HG03045 (cell line): Measurements from ENCODE around the gene TENM3.
"Not testable (repeated sequence)": the region's sequence is repeated elsewhere in the genome, so short reads cannot be mapped to it uniquely, and the experiment has no call there.

Experiments
- ATAC-seq: cut with Tn5 transposase; IDR thresholded peaks from one replicate; pipeline ENCODE4 v1.9.1; 2021; ENCODE audit warnings: mild to moderate bottlenecking, moderate library complexity; ENCODE audit not compliant: unreplicated experiment

TENM3 gene

GRCh38 chr4:182243204-182243603 is at the start of gene TENM3:
Gene TENM3 (plus strand): TSS chr4:182243402. CDS start chr4:182324021, 80,619 bp downstream.
- ATAC-seq: not testable (repeated sequence)

GRCh38 chr4:182194091-182194824 is 48.9 kb upstream of the TENM3 start:
- ATAC-seq: no peak

DNA sequence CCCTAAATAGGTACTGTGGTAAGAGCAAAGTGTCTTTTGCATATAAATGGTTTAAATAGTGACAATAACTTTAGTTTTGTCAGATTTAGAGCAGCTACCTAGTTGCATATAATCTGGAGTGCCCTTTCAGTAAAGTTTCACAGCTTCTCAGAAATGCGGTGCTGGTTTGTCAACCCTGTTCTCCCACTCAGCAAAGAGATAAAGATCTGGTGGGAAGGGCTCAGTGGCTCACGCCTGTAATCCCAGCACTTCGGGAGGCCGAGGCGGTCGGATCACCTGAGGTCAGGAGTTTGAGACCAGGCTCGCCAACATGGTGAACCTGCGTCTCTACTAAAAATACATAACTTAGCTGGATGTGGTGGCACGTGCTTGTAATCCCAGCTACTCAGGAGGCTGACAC is 45.6 kb upstream of the TENM3 start:
- no peak for ATAC-seq

- no peak for ATAC-seq
These were observed 41.3 kb upstream of the TENM3 start for GRCh38 chr4:182201871-182202270.

- ATAC-seq: no peak
These were observed 40.6 kb upstream of the TENM3 start for GRCh38 chr4:182202650-182203049.

- no peak for ATAC-seq
These were observed 39.3 kb upstream of the TENM3 start for GRCh38 chr4:182203872-182204411.

DNA sequence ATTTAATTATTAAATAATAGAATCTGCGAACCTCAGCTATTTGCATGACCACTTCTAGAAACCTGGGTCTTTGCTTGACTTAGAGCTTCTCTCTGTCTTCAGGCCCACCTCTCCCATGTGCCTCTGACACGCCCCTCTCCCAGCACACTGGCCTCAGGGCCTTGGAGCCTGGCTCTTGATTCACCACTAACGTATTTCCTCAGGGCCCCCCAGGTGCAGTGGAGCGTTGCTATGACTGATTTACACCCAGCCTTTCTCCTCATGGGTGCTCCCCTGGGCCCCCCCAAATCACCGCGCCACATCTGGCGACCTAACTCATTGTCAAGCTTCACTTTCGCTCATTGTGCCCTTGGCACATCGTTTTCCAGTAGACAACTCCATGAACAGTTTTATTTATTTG is 37.9 kb upstream of the TENM3 start:
- no peak for ATAC-seq

GRCh38 chr4:182206266-182206665 is 36.9 kb upstream of the TENM3 start:
- no peak for ATAC-seq

- ATAC-seq: no peak
These were observed 36.3 kb upstream of the TENM3 start for GRCh38 chr4:182206916-182207315.

DNA sequence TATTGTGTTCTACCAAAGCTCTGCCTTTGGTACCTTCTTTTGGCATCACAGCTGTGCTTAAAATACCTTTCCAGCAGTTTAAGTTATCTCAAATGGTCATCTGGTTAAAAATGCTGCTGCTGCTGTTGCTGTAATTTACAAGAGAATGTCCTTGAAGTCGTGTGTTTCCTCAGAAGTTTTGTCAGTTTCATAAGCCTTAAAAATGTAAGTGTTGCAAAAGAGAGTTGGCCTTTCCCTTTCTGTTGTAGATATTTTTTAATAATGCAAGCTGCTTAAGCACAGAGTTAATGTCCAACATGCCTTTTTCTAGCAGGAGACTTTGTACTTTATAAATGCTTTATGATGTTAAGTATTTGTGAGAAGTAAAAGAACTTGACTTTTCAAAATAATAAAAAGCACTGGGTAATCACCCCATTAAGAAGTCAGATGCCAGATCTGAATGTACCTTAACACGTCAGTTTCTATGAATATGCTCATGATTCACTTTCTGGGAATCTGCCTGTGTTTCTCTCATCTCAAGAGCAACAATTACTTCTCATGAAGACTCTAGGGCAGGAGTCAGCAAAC is 35.3 kb upstream of the TENM3 start:
- no peak for ATAC-seq

DNA sequence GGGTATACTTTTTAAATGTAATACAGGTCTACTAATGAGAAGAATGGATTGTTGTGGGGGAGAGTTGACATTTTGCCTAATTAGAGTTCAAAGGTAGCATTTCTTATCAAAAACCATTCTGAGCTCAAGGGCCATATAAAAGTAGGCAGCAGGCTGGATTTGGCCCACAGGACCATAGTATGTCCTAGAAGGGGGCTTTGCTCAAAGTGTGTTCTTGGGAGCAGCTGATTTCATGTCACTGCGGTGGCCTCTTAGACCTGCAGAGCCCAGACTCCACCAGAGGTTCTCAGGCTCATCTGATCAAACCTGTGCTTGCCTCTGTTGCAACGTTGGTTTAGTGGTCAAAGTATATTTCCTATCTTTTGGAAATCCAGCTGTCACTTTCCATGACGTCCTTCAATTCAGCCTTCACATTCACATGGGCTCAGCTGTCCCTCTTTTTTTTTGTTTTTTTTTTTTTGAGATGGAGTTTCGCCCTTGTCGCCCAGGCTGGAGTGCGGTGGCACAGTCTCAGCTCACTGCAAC is 34.6 kb upstream of the TENM3 start:
- no peak for ATAC-seq

DNA sequence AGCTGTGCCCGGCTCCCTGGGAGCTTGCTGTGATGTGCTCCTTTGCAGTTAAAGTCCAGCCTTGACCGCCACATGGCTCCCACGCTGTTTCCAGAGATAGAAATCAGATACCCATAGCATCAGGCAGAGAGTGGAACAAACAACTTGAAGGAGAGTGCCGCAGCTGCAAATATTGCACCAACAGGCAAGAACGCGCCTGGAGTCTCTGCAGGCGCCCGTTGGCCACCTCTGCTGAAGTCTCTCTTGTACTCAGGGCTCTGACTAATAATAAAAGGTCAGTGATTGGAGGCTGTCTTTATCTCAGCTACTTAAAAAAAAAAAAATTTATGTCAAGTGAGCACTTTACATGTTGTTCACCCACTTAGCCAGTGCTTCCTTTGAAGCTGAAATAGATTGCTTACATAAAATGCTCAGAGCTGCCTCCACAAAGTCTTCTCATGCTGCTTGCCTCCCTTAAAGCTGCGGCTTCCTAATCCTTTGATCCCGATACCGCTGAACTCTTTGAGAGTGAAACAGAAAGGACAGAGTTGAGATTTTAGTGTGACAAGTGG is 30.9 kb upstream of the TENM3 start:
- no peak for ATAC-seq

DNA sequence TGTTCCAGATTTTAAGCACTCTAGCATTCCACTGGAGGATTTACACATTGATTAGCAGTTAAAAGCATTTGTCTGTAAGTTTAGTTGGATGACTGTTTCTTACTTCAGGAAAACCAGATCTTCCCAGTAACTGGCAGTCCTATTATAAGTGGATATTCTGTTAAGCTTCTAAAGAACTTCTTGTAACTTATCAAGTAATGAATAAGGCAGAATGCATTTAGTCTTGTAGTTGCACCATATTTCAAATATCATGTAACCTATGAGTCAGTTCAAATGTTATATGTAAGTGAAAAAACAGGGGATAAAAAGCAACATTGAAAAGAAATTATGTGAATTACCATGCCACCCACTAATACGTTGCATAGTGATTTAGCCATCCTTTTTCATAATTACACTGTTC is 30.2 kb upstream of the TENM3 start:
- no peak for ATAC-seq

DNA sequence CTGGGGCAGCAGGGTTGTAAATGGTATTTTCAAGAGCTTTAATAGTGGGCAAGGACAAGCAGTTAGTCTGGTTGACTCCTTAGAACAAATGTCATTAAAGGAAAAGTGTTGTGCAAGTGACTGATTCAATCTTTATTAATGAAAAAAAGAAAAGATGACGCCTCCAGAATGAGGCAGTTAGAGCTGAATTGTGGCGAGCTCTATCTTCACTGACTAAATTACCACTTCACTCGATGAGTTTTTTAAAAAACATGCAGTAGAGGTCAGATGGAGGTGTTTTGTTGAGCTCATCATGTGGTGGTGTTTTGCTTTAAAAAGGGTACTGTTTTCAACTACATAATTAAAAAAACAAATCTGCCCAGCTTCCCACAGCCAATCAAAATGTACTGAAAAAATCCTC is 28.1 kb upstream of the TENM3 start:
- ATAC-seq: no peak

GRCh38 chr4:182216005-182216404 is 27.2 kb upstream of the TENM3 start:
- no peak for ATAC-seq

- no peak for ATAC-seq
These were observed 23.7 kb upstream of the TENM3 start for GRCh38 chr4:182219411-182220056.

DNA sequence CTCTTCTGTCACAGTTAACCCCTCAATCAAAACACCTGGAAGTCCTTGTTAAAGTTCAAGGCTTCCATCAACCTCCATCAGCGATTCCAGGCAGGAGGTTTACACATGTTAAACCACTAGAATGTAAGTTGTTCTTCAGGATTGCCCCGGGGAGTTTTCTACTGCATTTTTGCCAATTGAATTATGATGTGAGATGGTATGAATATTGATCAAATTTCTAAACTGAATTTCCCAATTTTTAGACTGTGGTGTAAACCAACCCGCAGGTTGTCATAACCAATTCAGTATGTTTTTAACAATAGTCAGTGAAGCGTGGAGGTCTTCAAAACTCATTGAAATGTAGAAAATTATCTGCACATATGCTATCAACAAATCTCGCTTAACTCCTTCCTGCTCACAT is 21.2 kb upstream of the TENM3 start:
- no peak for ATAC-seq

DNA sequence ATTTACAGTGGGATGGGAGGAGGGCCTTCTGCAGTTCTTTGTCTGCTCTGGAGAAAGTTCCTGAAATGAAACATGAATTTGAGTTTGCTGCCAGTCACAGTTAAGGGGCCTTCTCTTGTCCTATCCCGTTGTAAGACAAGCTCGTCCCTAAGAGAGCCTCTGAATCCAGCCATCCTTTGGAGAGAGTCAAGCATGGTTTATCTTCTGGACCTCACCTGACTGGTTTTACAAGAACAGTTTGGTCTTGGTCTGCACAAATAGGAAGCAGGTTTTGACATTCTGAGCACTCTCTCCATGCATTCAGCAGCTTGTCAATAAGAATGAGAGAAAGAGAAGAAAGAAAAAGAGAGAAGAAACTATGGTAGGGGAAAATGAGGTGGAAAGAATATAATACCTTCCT is 20.4 kb upstream of the TENM3 start:
- ATAC-seq: no peak

- ATAC-seq: no peak
These were observed 19.5 kb upstream of the TENM3 start for GRCh38 chr4:182223708-182224107.

DNA sequence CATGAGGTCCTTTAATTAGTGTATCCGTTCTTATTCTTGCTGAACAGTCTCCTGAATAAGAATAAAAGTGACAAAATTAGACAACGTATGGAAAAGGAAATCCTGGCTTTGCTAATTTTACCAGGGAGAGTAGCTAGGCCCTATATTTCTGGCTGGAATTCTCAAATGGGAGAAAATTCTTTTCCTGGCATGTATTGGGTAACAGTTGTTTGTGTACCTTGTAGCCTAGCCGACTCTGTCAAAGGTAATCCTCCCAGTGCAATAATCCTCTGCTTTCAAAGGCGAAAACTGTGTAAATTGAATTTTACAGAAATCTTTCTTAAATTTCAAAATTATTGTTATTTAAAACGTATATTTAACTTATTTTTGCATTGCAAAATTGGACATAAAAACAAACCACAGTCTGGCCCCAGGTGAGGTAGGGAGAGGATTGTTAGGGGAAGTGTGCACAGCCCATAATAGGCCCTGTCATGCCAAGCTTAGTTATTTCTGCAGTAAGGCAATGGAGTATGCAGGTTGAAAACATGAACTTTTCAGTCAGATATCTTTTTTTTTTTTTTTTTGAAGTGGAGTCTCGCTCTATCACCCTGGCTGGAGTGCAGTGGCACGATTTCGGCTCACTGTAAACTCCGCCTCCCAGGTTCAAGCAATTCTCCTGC is 18.9 kb upstream of the TENM3 start:
- ATAC-seq: no peak

- no peak for ATAC-seq
These were observed 17.8 kb upstream of the TENM3 start for GRCh38 chr4:182225257-182225852.
